Measurements from ENCODE around the gene OBSL1. TPM values are rescaled to one million over a fixed set of nuclear protein-coding genes. Genes with fewer than 3 reads are reported as not detected.

Gene OBSL1
- total and polyA plus RNA-seq, 10 of the 15 experiments (the other 5 are each of a cell fraction or from before 2014, with no cell fraction given), result 0.14 to 0.77 TPM; not detected in 8

- Histone ChIP-seq H3K36me3 (ENCODE audit: control insufficient read depth in 2 of 2, insufficient read depth in 2 of 2, low read length in 1 of 2) (no peaks in the 10 kb centered on the region), H3K9ac (ENCODE audit: control insufficient read depth, insufficient read depth, low read length) (no peak overlapping the region), H3K27ac (ENCODE audit: control insufficient read depth, insufficient read depth) (no peak overlapping the region), H4K20me1 (ENCODE audit: control insufficient read depth, insufficient read depth) (no peaks in the 10 kb centered on the region), H3K79me2 (ENCODE audit: control insufficient read depth, insufficient read depth, low read length) (no peaks in the 10 kb centered on the region), H2AFZ (ENCODE audit: control insufficient read depth, low read depth, low read length) (no peak overlapping the region), H3K4me2 (ENCODE audit: control insufficient read depth, insufficient read depth) (no peak overlapping the region), H3K4me1 (ENCODE audit: control insufficient read depth, insufficient read depth, low read length) (no peaks in the 10 kb centered on the region), H3K4me3 (no peak overlapping the region), H3K9me3 (replicated peaks; ENCODE audit: control insufficient read depth, insufficient read depth, low read length) (no peaks in the 10 kb centered on the region), H3K27me3 (replicated peaks in 1 of 2; ENCODE audit: control insufficient read depth in 2 of 2, insufficient read depth in 2 of 2, low read length in 1 of 2) (peaks cover 2 to 5% of the 10 kb centered on the region in 2 experiments; a peak in 3 of 4 replicates)
- TF ChIP-seq MXI1 (IDR thresholded peaks at IDR 0.05; ENCODE audit: low read depth, low read length), result no peak
- TF ChIP-seq FOXK2 (IDR thresholded peaks at IDR 0.05), result no peak
- TF ChIP-seq ZBTB4 (CRISPR knock-in tag; IDR thresholded peaks at IDR 0.05), result no peak
- no peak for TF ChIP-seq MEF2B (IDR thresholded peaks at IDR 0.05; ENCODE audit: partially characterized antibody, poor library complexity, severe bottlenecking)
- TF ChIP-seq, protein P1, sequence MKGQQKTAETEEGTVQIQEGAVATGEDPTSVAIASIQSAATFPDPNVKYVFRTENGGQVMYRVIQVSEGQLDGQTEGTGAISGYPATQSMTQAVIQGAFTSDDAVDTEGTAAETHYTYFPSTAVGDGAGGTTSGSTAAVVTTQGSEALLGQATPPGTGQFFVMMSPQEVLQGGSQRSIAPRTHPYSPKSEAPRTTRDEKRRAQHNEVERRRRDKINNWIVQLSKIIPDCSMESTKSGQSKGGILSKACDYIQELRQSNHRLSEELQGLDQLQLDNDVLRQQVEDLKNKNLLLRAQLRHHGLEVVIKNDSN (IDR thresholded peaks at IDR 0.05; ENCODE audit: borderline replicate concordance, extremely low read length, insufficient read depth, low read depth, low read length), result no peak
- TF ChIP-seq NRF1 (conservative IDR thresholded peaks at IDR 0.05; ENCODE audit: low read depth, low read length), result no peak
- TF ChIP-seq, protein P2, sequence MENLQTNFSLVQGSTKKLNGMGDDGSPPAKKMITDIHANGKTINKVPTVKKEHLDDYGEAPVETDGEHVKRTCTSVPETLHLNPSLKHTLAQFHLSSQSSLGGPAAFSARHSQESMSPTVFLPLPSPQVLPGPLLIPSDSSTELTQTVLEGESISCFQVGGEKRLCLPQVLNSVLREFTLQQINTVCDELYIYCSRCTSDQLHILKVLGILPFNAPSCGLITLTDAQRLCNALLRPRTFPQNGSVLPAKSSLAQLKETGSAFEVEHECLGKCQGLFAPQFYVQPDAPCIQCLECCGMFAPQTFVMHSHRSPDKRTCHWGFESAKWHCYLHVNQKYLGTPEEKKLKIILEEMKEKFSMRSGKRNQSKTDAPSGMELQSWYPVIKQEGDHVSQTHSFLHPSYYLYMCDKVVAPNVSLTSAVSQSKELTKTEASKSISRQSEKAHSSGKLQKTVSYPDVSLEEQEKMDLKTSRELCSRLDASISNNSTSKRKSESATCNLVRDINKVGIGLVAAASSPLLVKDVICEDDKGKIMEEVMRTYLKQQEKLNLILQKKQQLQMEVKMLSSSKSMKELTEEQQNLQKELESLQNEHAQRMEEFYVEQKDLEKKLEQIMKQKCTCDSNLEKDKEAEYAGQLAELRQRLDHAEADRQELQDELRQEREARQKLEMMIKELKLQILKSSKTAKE (IDR thresholded peaks at IDR 0.05; ENCODE audit: low read depth, poor library complexity, severe bottlenecking), result no peak
- no peak for TF ChIP-seq LARP7 (IDR thresholded peaks at IDR 0.05)
- no peak for TF ChIP-seq MYB (IDR thresholded peaks at IDR 0.05; ENCODE audit: borderline replicate concordance, low read depth, low read length)
- BruUV-seq (replicated peaks), result no TSS peak
- intact Hi-C loops (cut with micrococcal nuclease; ENCODE audit: unreplicated experiment), result no loop called here
- 41% methylated on average over 19 of the region's 55 CpGs for WGBS (ENCODE audit: insufficient coverage, insufficient replicate concordance, low lambda C conversion rate, missing lambda C conversion rate)
- ChIA-PET CTCF (interaction anchor here (1.2 kb wide), 1 partner anchor 11 kb away, joined by 3 read pairs; no protein-coding TSS in a partner anchor), POLR2A (no interaction called here), SMC1A (ENCODE audit: uncharacterized antibody, unreplicated experiment) (no interaction called here), RAD21 (ENCODE audit: unreplicated experiment) (no interaction called here)
- in situ Hi-C loops (cut with MboI), result no loop called here
- DNase-seq (ENCODE audit: low read depth, low spot score) (no peak), ATAC-seq (no peak), FAIRE-seq (no peak)
These were observed 422 bp downstream of the OBSL1 start for GRCh38 chr2:219570924-219571310.
